ENCODE data around the gene VPS45.

VPS45 gene

GRCh38 chr1:150061632-150062101 is 5.9 kb upstream of the VPS45 start:
- Mint-ChIP-seq H3K27me3 (no peaks in the 10 kb centered on the region), H3K27ac (no peak overlapping the region), H3K4me3 (no peak overlapping the region), H3K9me3 (ENCODE audit: low read depth) (no peaks in the 10 kb centered on the region), H3K36me3 (no peaks in the 10 kb centered on the region), H3K4me1 (ENCODE audit: low read depth) (peaks cover 13% of the 10 kb centered on the region)

- no peak overlapping the region for H3K4me3 Mint-ChIP-seq
- H3K27me3 Mint-ChIP-seq: no peaks in the 10 kb centered on the region
- peaks cover 17% of the 10 kb centered on the region for H3K4me1 Mint-ChIP-seq (ENCODE audit: low read depth)
- H3K36me3 Mint-ChIP-seq: no peaks in the 10 kb centered on the region
- no peak overlapping the region for H3K27ac Mint-ChIP-seq
- no peaks in the 10 kb centered on the region for H3K9me3 Mint-ChIP-seq (ENCODE audit: low read depth)
Measured at GRCh38 chr1:150062113-150062512, 5.5 kb upstream of the VPS45 start.

DNA sequence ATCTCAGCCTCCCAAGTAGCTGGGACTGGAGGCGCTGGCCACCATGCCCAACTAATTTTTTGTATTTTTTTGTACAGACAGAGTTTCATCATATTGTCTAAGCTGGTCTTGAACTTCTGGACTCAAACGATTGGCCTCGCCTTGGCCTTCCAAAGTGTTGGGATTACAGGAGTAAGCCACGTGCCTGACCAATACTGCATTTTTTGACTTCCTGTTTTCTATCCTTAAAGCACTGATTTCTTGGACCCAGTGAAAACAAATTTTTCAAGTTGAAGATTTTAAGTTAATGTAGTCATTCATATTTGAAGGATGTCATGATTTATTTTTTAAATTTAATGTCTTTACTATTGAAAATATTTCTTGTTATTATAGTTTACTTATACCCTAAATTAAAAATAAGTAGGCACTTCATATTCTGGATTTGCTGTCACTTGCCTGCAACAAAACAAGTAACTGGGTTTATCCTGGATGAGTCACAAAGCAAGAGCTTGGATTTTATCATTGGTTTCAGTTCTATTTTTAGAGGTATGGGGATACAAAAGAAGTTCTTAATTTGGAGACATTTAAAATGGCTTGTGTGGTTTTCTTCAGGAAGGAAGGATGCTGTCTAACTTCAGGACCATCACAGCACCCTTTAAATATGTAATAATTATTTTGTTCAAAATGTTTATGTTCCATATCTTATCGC is 2.2 kb upstream of the VPS45 start:
- H3K4me3 Mint-ChIP-seq: no peak overlapping the region

GRCh38 chr1:150066328-150066727 is 1.2 kb upstream of the VPS45 start:
- peak overlapping the region; percentile 94 for H3K4me3 Mint-ChIP-seq
- H3K9me3 Mint-ChIP-seq (ENCODE audit: low read depth): no peaks in the 10 kb centered on the region
- H3K27ac Mint-ChIP-seq: peak overlapping the region; percentile 95
- no peaks in the 10 kb centered on the region for H3K27me3 Mint-ChIP-seq
- H3K36me3 Mint-ChIP-seq: no peaks in the 10 kb centered on the region
- H3K4me1 Mint-ChIP-seq (ENCODE audit: low read depth): peaks cover 42% of the 10 kb centered on the region

More for the DNA sequence above, 2.2 kb upstream of the VPS45 start:
- Mint-ChIP-seq H3K36me3 (no peaks in the 10 kb centered on the region), H3K27ac (no peak overlapping the region), H3K4me1 (ENCODE audit: low read depth) (peaks cover 42% of the 10 kb centered on the region), H3K9me3 (ENCODE audit: low read depth) (no peaks in the 10 kb centered on the region), H3K27me3 (no peaks in the 10 kb centered on the region)

DNA sequence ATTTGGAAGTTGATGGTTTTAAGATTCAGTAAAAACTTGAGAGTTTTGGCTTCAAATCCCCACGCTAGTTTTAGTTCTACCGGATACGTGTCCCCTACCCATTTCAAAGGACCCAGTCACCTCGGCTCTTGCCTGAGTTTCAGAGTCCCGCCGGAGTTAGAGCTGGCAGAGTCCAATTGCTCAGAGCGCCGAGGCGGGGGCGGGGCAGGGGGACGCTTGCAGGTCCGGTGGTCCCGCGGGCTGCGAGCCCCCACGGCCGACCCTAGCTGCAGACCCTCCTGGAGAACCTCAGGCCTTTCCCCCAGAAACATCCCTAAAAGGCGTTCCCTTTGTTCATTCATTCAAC is 765 bp upstream of the VPS45 start:
- Mint-ChIP-seq H3K4me3 (peak overlapping the region; percentile 94), H3K27me3 (no peaks in the 10 kb centered on the region), H3K9me3 (ENCODE audit: low read depth) (no peaks in the 10 kb centered on the region), H3K36me3 (no peaks in the 10 kb centered on the region), H3K27ac (peak overlapping the region; percentile 95), H3K4me1 (ENCODE audit: low read depth) (peaks cover 42% of the 10 kb centered on the region)

DNA sequence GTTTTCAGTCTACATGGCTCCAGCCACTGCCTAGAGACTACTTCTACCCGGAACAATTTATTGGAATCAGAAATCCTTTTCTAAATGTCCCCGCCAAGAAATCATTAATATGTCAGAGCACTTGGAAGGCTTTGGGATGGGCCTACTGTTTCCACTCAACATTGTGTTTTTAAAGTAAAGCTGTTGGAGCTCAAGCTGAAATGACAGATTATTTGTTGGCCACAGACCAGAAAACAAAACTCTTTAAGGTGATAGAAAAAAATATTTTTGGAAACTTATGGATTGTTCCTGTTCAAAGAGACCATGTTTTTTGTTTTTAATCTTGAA is 496 bp downstream of the VPS45 start:
- peaks cover 44% of the 10 kb centered on the region for H3K4me1 Mint-ChIP-seq (ENCODE audit: low read depth)
- peak overlapping the region; percentile 94 for H3K4me3 Mint-ChIP-seq
- H3K9me3 Mint-ChIP-seq (ENCODE audit: low read depth): no peaks in the 10 kb centered on the region
- no peaks in the 10 kb centered on the region for H3K27me3 Mint-ChIP-seq
- H3K36me3 Mint-ChIP-seq: no peaks in the 10 kb centered on the region
- H3K27ac Mint-ChIP-seq: peak overlapping the region; percentile 95

DNA sequence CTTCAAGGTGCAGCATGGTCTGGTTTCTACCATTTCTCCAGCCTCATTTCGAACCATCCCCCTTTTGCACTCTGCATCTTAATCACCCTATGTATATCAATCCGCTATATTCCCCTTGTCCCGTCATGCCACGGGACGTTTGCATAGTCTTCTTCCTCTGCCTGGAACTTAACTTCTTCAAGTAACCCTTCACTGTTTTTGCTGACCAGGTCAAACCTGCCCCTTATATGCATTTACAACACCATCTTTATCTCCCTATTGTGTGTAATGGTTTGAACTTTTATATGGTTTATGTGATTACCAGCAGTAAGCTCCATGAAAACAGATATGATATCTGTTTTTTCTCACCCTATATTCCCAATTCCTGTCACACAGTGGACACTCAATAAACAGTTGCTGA is 2.3 kb downstream of the VPS45 start:
- Mint-ChIP-seq H3K9me3 (ENCODE audit: low read depth) (no peaks in the 10 kb centered on the region), H3K36me3 (no peaks in the 10 kb centered on the region), H3K27me3 (no peaks in the 10 kb centered on the region), H3K27ac (peak overlapping the region; percentile 46), H3K4me3 (peak overlapping the region; percentile 46), H3K4me1 (ENCODE audit: low read depth) (peaks cover 43% of the 10 kb centered on the region)

GRCh38 chr1:150072959-150073358 is 5.4 kb downstream of the VPS45 start:
- Mint-ChIP-seq H3K9me3 (ENCODE audit: low read depth) (no peaks in the 10 kb centered on the region), H3K36me3 (peaks cover 5% of the 10 kb centered on the region), H3K27me3 (no peaks in the 10 kb centered on the region), H3K4me3 (no peak overlapping the region), H3K27ac (no peak overlapping the region), H3K4me1 (ENCODE audit: low read depth) (peaks cover 28% of the 10 kb centered on the region)

DNA sequence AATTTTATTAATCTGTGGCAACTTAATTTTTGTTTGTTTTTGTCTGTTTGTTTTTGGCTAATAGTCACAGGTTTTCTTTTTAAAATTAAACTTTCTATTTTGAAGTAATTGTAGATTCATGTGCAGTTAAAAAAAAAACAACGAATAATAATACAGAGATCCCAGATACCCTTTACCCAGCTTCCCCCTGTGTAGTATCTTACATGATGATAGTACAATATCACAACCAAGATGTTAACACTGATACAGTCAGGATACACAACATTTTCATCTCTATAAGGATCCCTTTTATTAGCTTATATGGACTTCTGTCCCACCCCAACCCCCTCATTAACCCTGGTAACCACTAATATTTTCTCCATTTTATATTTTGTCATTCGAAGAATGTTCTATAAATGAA is 5.9 kb downstream of the VPS45 start:
- H3K27ac Mint-ChIP-seq: no peak overlapping the region
- H3K36me3 Mint-ChIP-seq: peaks cover 5% of the 10 kb centered on the region
- no peaks in the 10 kb centered on the region for H3K9me3 Mint-ChIP-seq (ENCODE audit: low read depth)
- H3K4me3 Mint-ChIP-seq: no peak overlapping the region
- no peaks in the 10 kb centered on the region for H3K27me3 Mint-ChIP-seq
- peaks cover 22% of the 10 kb centered on the region for H3K4me1 Mint-ChIP-seq (ENCODE audit: low read depth)

GRCh38 chr1:150076066-150076465 is 8.5 kb downstream of the VPS45 start:
- H3K4me3 Mint-ChIP-seq: no peak overlapping the region
- no peak overlapping the region for H3K27ac Mint-ChIP-seq
- peaks cover 8% of the 10 kb centered on the region for H3K4me1 Mint-ChIP-seq (ENCODE audit: low read depth)
- H3K27me3 Mint-ChIP-seq: no peaks in the 10 kb centered on the region
- H3K9me3 Mint-ChIP-seq (ENCODE audit: low read depth): no peaks in the 10 kb centered on the region
- peaks cover 8% of the 10 kb centered on the region for H3K36me3 Mint-ChIP-seq

DNA sequence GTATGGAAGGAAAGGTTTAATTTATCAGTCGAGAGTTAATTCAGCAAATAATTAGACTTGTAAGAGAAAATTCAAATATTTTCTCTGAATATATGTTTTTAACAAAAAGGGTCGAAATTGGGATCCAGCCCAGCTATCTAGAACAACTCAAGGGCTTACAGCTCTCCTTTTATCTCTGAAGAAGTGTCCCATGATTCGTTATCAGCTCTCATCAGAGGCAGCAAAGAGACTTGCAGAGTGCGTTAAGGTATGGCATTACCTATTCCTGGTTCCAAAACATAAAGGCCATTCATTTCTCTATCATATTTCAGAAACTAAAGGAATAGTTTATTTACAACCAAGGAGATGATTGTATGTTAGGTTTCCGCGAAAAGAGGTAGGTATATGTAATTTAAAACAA is 9.4 kb downstream of the VPS45 start:
- Mint-ChIP-seq H3K4me1 (ENCODE audit: low read depth) (peaks cover 8% of the 10 kb centered on the region), H3K27me3 (no peaks in the 10 kb centered on the region), H3K27ac (no peak overlapping the region), H3K9me3 (ENCODE audit: low read depth) (no peaks in the 10 kb centered on the region), H3K36me3 (peaks cover 10% of the 10 kb centered on the region), H3K4me3 (no peak overlapping the region)

DNA sequence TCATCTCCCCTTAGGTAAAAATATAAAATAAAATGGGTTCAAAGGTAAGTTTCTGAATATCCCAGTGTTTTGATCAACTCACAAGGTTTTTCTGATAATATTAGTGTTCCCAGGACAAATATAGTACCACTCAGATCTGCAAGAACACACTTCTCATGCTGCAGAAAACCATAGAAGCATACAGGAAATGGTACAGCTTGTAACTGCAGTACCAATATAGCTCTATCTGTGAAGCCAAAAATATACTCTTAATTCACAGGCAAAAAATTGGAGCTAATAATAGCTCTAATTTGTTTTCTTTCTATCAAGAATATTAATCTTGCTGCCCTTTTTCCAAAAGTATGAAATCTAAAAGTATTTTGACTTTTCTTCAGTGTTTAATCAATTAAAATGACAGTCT is 13.2 kb downstream of the VPS45 start:
- Mint-ChIP-seq H3K36me3 (peaks cover 18% of the 10 kb centered on the region), H3K27ac (no peak overlapping the region), H3K9me3 (ENCODE audit: low read depth) (no peaks in the 10 kb centered on the region), H3K27me3 (no peaks in the 10 kb centered on the region), H3K4me3 (no peak overlapping the region), H3K4me1 (ENCODE audit: low read depth) (peaks cover 6% of the 10 kb centered on the region)

DNA sequence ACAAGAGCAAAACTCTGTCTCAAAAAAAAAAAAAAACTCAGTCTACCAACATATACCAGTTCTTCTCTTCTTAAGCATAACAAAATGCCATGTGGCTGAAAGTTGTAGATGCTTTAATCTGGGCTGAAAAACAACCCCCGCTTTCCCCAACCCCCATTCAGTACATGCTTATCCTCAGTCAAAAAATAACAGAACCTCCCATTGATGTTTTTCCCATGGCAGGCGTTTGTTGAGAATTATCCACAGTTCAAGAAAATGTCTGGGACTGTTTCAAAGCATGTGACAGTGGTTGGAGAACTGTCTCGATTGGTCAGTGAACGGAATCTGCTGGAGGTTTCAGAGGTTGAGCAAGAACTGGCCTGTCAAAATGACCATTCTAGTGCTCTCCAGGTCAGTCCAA is 14.9 kb downstream of the VPS45 start:
- no peaks in the 10 kb centered on the region for H3K9me3 Mint-ChIP-seq (ENCODE audit: low read depth)
- H3K4me1 Mint-ChIP-seq (ENCODE audit: low read depth): no peaks in the 10 kb centered on the region
- H3K27ac Mint-ChIP-seq: no peak overlapping the region
- peaks cover 17% of the 10 kb centered on the region for H3K36me3 Mint-ChIP-seq
- H3K4me3 Mint-ChIP-seq: no peak overlapping the region
- H3K27me3 Mint-ChIP-seq: no peaks in the 10 kb centered on the region

- Mint-ChIP-seq H3K27me3 (no peaks in the 10 kb centered on the region), H3K9me3 (ENCODE audit: low read depth) (no peaks in the 10 kb centered on the region), H3K4me1 (ENCODE audit: low read depth) (peaks cover under 1% of the 10 kb centered on the region), H3K36me3 (peaks cover 18% of the 10 kb centered on the region), H3K4me3 (no peak overlapping the region), H3K27ac (no peak overlapping the region)
Measured at GRCh38 chr1:150083907-150084306, 16.3 kb downstream of the VPS45 start.

DNA sequence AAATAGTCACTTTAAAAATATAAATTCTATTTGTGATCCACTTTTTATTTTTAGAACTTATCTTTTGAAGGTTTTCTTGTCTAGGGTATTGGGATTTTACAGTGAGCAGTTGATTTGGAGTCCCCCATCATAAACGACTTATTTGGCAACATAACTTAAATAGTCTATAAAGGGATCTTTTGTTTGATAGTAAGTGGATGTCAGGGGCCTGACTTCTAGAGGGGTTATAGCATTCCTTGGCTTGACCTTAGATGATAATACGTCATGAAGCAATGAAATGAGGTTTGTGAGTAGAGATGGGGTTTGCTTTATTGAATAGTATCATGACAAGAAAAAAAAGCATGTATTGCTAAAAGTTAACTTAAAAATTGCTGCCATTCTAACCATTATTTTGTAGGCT is 17.8 kb downstream of the VPS45 start:
- no peaks in the 10 kb centered on the region for H3K27me3 Mint-ChIP-seq
- H3K4me1 Mint-ChIP-seq (ENCODE audit: low read depth): peaks cover 3% of the 10 kb centered on the region
- H3K9me3 Mint-ChIP-seq (ENCODE audit: low read depth): no peaks in the 10 kb centered on the region
- peaks cover 22% of the 10 kb centered on the region for H3K36me3 Mint-ChIP-seq
- no peak overlapping the region for H3K4me3 Mint-ChIP-seq
- no peak overlapping the region for H3K27ac Mint-ChIP-seq

GRCh38 chr1:150087415-150087814 is 19.8 kb downstream of the VPS45 start:
- peaks cover 23% of the 10 kb centered on the region for H3K36me3 Mint-ChIP-seq
- H3K27me3 Mint-ChIP-seq: no peaks in the 10 kb centered on the region
- H3K27ac Mint-ChIP-seq: no peak overlapping the region
- no peak overlapping the region for H3K4me3 Mint-ChIP-seq
- H3K9me3 Mint-ChIP-seq (ENCODE audit: low read depth): no peaks in the 10 kb centered on the region
- H3K4me1 Mint-ChIP-seq (ENCODE audit: low read depth): peaks cover 14% of the 10 kb centered on the region

Measured in activated naive CD8-positive, alpha-beta T cell (primary cell).